ENCODE measurements around the gene PPP1R1C.
"Not testable (repeated sequence)": the region's sequence is repeated elsewhere in the genome, so short reads cannot be mapped to it uniquely, and the experiment has no call there.

PPP1R1C gene

GRCh38 chr2:182023235-182023634, 37.6 kb downstream of the PPP1R1C start:
- Histone ChIP-seq H3K27me3 (no peaks in the 10 kb centered on the region), H3K36me3 (no peaks in the 10 kb centered on the region), H3K4me1 (no peaks in the 10 kb centered on the region), H3K27ac (no peak overlapping the region), H3K4me3 (no peak overlapping the region), H3K9me3 (peaks cover 0 to 18% (median 10%) of the 10 kb centered on the region in 3 donors)
- TF ChIP-seq CTCF (IDR thresholded peaks at IDR 0.05): no peak
- intact Hi-C loops (cut with DNase I; ENCODE audit: low total_unique reads): no loop called here
- no peak for DNase-seq

- H3K4me1 ChIP-seq; intact Hi-C loops (cut with DNase I; ENCODE audit: low total_unique reads); H3K27me3 ChIP-seq; H3K36me3 ChIP-seq; H3K27ac ChIP-seq; DNase-seq; H3K4me3 ChIP-seq; H3K9me3 ChIP-seq: not testable (repeated sequence)
Observed at GRCh38 chr2:182030875-182031274, 45.2 kb downstream of the PPP1R1C start.

GRCh38 chr2:182031956-182032355, 46.3 kb downstream of the PPP1R1C start:
- Histone ChIP-seq H3K9me3 (no peaks in the 10 kb centered on the region), H3K27me3 (no peaks in the 10 kb centered on the region), H3K36me3 (no peaks in the 10 kb centered on the region), H3K27ac (no peak overlapping the region), H3K4me1 (no peaks in the 10 kb centered on the region), H3K4me3 (no peak overlapping the region)
- intact Hi-C loops (cut with DNase I; ENCODE audit: low total_unique reads): no loop called here
- no peak for DNase-seq
- TF ChIP-seq CTCF (IDR thresholded peaks at IDR 0.05): no peak

GRCh38 chr2:182033449-182033848, 47.8 kb downstream of the PPP1R1C start:
- Histone ChIP-seq H3K36me3 (no peaks in the 10 kb centered on the region), H3K4me3 (no peak overlapping the region), H3K27me3 (no peaks in the 10 kb centered on the region), H3K27ac (no peak overlapping the region), H3K9me3 (no peaks in the 10 kb centered on the region), H3K4me1 (no peaks in the 10 kb centered on the region)
- intact Hi-C loops (cut with DNase I; ENCODE audit: low total_unique reads): no loop called here
- TF ChIP-seq CTCF (IDR thresholded peaks at IDR 0.05): no peak
- DNase-seq: no peak

- H3K9me3 ChIP-seq: no peaks in the 10 kb centered on the region
- no peak overlapping the region for H3K27ac ChIP-seq
- intact Hi-C loops (cut with DNase I; ENCODE audit: low total_unique reads): no loop called here
- no peaks in the 10 kb centered on the region for H3K36me3 ChIP-seq
- TF ChIP-seq CTCF (IDR thresholded peaks at IDR 0.05): no peak
- no peak overlapping the region for H3K4me3 ChIP-seq
- no peaks in the 10 kb centered on the region for H3K27me3 ChIP-seq
- H3K4me1 ChIP-seq: no peaks in the 10 kb centered on the region
- no peak for DNase-seq
Observed at GRCh38 chr2:182038576-182038975, 52.9 kb downstream of the PPP1R1C start.

- no peaks in the 10 kb centered on the region for H3K9me3 ChIP-seq
- no peak overlapping the region for H3K27ac ChIP-seq
- no peaks in the 10 kb centered on the region for H3K36me3 ChIP-seq
- no peak for TF ChIP-seq CTCF (IDR thresholded peaks at IDR 0.05)
- no peak for DNase-seq
- peaks cover 0 to 13% (median 0%) of the 10 kb centered on the region in 4 donors for H3K4me1 ChIP-seq
- H3K27me3 ChIP-seq: no peaks in the 10 kb centered on the region
- no peak overlapping the region for H3K4me3 ChIP-seq
- intact Hi-C loops (cut with DNase I; ENCODE audit: low total_unique reads): no loop called here
Observed at GRCh38 chr2:182043021-182043420, 57.4 kb downstream of the PPP1R1C start.

Data from tibial artery (tissue), 4 donors.